HTR-8/SVneo (cell line): ENCODE results near the gene MTR.
"Not testable (repeated sequence)": the region's sequence is repeated elsewhere in the genome, so short reads cannot be mapped to it uniquely, and the experiment has no call there.

Experiments used
- DNase-seq: peaks from one replicate; pipeline ENCODE4 v3.0.0; 2011; ENCODE audit warnings: low spot score, mixed read lengths; ENCODE audit not compliant: insufficient read length
- FAIRE-seq: peaks from 2 replicates; lab custom pipeline; 2011; peaks lifted over from hg19 to GRCh38; lab: Jason Lieb, UNC

The MTR gene

DNA sequence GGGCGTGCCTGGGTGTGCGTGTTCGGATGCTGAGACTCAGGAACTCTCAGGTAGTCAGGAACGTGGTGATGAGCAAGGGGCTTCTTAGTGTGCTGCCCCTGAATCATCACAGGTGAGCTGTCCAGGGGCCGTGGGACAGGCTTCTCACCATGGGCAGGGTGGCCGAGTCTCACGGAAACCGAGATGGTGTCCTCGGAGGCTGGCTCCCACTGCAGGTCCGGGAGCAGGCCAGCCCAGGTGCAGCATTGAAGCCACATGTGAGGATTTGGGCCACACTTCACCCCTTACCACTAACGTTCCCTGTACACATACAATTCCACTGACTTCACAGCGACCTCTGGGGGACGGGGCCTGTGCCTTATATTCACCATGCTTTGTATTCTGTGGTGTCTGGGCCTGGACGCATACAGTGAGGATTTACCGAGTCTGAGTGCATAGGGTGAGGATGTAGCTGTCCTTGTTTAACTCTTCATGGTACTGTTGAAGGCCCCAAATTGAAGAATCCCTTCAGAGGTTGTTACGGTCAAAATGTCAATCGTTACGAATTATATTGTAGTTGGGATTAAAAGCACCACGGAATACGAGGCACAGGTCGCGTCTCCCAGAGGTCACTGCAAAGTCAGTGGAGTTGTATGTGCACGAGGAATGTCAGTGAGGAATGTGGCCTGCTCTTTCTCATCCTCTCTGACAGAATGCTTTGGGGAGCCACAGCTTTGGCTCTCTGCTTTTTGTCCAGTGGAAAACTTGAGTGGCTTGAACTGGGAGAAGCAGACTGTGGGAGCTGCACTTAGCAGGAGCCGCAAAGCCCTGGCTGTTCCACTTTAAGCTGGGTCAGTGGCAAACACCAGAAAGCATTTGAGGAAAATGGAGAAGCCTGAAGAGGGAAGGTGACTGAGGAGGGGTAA is 95.3 kb downstream of the MTR start:
- FAIRE-seq (no peak), DNase-seq (no peak)

DNA sequence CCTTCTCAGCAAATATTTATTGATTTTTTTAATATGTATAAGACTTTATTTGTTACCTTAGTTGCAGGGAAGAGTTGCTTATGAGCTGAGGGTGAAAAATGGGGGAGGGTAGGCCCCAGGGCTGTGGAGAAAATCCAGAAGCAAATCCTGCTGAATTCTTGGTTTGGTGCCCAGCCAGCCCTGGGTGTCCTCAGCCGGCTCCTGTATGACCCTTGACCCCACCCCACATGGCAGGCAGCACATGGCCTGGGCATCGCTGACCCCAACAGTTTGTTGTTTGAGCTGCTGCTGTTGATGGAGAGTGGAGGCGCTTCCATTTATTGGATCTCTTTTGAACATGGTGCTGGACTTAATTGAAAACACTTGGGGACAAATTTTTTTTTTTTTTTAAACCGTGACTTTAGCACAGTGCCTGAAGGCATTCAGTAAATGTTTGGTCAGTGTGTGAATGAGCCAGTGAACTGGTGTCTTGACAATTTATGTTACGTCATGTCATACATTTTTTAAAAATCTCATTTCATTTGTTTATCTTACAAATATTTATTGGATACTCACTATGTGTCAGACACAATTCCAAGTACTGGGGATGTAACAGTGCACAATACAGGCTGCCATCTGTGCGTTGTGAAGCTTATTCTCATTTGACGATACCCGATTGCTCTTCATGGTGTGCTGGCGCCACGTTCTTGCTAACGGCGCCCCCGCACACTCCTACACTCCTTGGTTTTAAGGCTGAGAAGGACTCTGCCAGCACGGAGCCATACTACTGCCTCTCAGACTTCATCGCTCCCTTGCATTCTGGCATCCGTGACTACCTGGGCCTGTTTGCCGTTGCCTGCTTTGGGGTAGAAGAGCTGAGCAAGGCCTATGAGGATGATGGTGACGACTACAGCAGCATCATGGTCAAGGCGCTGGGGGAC is 98.8 kb downstream of the MTR start:
- no peak for FAIRE-seq
- peak; percentile 27 for DNase-seq

DNA sequence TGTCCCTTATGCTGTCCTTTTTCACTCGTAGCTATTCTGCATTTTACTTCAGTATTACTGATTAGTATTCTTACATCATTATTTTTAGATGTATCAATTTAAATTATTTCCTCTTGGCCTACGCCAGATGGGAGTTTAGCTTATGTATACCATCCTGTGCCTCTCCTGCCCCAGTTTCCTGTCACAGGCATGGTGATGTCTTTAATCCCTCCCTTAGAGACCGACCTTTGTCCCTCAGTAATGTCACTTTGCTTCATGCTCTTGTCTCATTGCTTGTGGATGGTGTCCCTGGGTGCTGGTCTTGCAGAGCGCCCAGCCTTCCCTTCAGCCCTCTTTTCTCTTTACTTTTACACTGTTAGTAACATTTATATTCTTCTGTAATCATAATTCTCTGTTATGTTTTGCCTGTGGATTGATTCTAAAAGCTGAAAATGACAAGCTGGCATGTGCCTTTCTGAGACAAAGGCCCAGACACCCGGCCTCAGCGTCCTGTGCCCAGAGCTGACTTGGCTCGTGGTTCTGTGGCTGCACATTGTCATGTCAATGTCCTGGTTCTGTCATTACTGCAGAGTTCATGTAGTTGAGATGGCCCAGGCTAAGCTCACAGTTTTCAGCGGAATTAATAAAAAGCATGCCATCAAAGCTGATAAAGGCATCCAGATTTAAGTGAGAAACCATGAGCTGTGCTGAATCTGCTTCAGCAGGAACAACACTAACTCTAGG is 100.7 kb downstream of the MTR start:
- FAIRE-seq (no peak), DNase-seq (no peak)

DNA sequence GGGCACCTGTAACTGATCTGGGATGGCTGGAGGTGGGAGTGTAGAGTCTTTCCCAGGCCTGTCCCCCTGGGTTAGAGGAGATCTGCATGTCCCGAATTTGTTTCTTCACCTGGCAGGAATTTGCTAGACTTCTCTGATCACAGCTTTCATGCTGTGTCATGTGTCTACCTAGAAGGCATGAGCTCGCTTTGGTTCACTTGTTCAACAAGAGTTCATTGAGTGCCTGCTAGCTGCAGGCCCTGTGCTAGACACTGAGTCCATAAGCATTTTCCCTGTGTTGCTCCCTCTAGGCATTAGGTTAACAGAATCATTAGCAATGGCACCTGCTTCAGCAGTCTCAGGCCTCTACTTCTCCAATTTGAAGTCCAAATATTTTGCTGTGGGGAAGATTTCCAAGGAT is 101.6 kb downstream of the MTR start:
- no peak for FAIRE-seq
- DNase-seq: no peak

DNA sequence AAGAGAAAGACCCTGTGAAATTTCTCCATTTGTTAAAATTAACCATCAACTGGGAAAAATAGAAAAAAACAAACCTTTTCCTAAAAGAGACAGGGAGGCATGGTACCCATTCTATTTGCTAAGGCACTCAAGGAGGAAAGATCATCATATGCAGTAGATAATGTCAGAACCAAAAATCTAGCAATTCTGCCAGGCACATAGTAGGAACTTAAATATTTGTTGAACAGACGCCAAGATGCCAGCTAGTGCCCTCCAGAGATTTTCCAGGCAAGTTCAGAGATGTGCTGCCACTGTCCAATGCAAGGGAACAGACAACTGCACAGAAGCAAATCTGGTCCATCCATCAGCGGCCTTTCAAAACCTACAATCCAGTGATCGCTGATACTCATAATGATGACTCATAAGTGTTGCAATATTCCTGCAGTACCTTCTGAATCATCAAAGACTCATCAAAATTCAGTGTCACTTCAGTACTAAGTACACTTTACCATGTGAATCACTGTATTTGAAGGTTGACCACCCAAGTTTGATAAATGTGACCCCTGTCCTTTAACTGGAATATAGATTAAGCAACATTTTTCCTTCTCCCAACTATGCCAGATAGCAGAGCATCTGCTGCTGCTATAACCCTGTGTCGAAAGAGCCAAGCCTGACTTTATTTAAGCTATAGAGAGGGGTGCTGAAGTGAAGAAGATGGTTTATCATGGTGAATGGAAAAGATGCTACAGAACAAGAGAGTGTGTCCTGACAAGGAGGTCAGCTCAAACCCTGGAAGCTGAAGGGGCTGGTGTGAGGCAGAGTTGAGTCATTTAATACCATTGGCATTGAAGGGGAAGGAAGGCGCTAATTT is 110.0 kb downstream of the MTR start:
- DNase-seq (peak; percentile 80), FAIRE-seq (peak; percentile 42)

DNA sequence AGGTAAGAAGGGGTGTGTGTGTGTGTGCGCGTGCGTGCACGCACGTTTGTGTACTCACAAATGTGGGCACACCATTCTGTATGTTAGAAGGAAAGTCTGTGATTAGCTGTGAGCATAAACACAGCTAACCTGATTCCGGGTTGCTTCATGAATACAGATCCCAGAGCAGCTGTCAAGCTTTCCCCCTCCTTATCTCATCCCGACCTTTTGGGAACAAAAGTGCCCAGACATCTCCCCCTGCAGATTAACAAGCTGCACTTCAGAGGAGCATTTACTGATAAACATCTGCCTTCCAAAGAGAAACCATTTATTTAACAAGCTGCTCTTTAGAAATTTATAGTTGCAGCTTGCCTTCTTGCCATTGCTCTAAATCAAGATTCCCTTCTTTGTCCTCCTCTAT is 112.1 kb downstream of the MTR start:
- FAIRE-seq (no peak), DNase-seq (no peak)

DNA sequence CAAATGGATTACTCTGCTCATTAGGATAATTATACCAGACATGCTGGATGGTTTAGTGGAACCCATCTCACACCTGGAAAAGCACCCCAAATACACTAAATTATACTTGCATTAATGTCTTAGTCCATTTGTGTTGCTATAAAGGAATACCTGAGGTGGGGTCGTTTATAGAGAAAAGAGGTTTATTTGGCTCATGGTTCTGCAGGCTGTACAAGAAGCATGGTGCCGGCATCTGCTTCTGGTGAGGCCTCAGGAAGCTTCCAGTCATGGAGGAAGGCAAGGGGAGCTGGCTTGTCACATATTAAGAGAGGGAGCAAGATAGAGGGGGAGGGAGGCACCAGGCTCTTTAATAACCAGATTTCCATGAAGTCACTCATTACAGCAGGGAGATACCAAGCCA is 113.6 kb downstream of the MTR start:
- FAIRE-seq: no peak
- DNase-seq: no peak

DNA sequence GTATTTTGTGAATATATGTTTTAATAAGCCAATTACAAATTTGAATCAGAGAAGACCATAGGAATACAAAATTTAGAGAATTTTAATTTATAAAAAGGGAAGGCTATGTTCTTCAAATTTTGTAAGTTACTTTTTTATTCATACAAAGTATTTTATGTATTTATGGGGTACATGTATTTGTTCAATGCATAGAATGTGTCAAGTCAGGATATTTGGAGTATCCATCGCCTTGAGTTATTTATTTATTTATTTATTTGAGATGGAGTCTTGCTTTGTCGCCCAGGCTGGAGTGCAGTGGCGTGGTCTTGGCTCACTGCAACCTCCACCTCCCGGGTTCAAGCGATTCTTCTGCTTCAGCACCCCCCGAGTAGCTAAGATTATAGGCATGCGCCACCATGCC is 116.0 kb downstream of the MTR start:
- DNase-seq, FAIRE-seq: not testable (repeated sequence)

DNA sequence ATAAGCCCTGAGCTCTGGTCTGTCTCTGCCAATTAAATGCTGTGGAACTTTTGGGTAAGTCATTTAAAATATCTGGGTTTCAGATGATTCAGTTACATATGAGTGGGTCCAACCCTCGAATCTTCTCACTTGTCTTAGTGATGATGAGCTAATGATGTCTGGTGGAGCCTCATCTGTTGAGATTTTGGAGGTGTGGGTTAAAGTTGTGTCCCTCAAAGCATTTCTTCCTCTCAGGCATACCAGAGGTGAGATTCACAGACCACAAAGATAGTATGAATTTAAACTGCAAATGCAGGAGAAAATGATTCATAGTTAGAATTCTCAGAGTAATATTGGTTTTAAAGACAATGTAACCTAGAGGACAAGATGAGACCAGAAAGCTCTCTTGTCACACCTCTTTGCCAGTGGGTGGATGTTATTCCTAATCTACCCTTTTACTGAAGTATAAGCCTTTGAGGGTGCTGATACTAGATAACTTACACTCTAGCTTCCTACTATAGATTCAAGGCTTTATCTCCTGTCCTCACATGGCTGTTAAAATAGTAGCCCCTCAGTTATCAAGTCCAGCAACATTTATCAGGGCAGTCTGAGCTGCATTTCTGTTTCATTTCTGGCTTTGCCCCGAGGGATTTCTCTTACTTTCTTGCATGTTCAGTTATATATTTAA is 118.4 kb downstream of the MTR start:
- DNase-seq (no peak), FAIRE-seq (no peak)

DNA sequence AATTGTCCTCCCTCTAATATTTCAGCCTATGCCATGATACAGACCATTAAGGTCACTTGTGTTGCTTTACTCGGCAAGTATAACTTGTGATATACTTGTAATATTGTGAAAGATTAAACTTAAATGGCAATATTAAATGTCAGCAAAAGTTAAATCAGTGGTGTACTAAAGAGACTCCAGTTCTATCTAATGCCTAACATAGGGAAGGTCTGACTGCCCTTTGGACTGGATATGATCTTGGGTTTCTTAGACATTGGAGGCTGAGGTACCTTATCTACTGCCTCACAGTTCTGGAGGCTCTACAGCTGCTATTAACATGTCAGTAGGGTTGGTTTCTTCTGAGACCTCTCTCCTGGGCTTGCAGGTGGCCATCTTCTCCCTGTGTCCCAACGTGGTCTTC is 119.3 kb downstream of the MTR start:
- FAIRE-seq: no peak
- DNase-seq: no peak

DNA sequence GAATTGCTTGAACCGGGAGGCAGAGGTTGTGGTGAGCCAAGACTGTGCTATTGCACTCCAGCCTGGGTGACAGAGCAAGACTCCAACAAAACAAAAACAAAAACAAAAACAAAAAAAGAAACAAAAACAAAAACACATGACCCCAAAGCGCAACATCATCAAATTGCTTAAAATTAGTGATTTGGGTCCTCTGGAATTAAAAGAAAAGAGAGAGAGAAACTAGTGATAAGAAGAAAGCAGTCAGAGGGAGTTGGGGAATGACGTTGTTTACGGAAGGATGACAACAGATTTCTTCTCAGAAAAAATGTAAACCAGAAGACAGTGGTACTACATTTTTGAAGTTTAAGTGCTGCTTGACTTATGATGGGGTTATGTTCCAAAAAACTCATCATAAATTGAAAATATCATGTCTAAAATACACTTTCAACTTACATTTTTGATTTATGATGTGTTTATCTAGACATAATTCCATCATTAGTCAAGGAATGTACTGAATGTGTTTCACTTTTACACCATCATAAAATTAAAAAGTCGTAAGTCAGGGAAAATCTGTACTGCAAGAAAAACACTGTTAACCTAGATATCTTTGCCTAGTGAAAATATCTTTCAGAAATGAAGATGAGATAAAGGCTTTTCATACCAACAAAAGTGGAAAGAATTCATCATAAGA is 121.2 kb downstream of the MTR start:
- DNase-seq: no peak
- no peak for FAIRE-seq

DNA sequence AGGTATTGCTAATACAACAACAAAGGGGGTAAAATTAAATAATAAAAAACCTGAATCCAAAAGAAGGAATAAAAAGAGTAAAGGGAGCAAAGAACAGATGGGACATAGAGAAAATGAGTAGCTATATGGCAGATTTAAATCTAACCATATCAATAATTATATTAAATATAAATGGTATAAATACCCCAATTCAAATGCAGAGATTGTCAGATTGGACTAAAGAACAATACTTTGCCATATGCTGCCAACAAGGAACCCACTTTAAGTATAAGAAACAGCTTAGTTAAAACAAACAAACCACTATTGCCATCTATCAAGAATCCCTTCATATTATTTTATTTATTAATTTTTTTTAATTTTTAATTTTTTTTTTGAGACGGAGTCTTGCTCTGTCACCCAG is 122.4 kb downstream of the MTR start:
- DNase-seq (no peak), FAIRE-seq (no peak)

DNA sequence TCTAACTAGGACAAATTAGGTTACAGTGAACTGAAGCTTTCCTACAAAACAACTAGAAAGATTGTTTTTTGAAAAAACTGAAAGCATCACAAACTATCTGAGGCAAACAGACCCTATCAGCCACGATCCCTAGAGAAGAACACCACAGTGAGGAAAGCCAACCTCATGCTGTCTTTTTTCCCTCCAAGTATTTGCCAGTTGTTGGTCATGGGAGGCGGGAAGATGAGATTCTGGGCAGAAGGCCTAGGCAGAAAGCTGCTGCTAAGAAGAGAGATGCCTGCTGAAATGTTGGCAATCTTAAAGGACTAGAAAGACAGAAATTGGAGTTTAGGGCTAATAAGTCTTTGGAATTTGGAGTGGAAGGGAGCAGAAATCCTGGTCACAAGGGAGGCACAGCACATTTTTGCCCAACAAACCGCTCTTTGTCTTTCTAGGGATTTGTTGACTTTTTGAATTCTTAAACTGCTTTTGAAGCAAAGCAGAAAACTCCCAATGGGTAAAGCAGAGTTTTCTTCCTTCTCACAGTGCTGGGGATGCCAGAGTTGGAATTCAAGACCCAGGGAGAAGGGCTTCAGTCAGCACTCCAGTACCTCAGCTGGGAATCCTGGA is 125.3 kb downstream of the MTR start:
- FAIRE-seq (no peak), DNase-seq (no peak)

DNA sequence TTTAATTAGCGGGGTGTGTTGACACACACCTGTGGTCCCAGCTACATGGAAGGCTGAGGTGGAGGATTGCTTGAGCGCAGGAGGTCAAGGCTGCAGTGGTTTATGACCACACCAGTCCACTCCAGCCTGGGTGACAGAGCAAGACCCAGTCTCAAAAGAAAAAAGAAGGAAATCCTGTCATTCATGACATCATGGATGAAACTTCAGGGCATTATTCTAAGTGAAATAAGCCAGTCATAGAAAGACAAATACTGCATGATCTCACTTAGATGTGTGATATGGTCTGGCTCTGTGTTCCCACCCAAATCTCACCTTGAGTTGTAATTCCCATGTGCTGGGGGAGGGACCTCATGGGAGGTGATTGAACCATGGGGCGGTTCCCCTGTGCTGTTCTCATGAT is 126.5 kb downstream of the MTR start:
- no peak for DNase-seq
- no peak for FAIRE-seq

DNA sequence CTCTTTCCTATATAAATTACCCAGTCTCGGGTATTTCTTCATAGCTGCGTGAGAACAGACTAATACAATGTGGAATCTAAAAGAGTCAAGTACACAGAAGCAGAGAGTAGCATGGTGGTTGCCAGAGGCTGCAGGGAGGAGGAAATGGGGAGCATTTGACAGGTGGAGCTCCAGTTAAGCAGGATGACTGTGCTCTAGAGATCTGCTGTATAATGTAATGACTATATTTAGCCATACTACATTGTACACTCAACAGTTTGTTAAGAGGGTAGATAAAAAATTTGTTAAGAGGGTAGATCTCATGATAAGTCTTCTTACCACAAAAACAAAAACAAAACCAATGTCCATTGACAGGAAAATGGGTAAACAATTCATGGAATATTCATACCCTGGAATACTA is 127.1 kb downstream of the MTR start:
- FAIRE-seq: no peak
- no peak for DNase-seq

DNA sequence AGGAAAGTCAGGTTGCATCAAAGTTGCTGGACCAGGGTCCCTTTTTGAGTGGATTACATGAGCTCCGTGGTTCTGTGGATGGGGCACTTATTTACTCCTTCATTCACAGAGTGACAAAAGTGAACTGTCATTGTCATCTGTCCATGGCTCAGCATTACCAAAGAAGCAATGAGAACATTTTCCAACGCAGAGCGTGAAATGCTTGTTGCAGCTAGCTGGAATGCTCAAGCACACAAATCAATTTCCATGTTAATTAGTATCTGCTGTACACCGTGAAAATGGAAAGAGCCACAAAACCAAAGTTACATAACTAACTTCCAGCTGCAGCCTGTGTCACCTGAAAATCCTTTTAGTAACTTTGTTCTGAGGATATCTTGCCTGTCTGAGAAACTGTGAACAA is 130.3 kb downstream of the MTR start:
- no peak for FAIRE-seq
- DNase-seq: no peak

DNA sequence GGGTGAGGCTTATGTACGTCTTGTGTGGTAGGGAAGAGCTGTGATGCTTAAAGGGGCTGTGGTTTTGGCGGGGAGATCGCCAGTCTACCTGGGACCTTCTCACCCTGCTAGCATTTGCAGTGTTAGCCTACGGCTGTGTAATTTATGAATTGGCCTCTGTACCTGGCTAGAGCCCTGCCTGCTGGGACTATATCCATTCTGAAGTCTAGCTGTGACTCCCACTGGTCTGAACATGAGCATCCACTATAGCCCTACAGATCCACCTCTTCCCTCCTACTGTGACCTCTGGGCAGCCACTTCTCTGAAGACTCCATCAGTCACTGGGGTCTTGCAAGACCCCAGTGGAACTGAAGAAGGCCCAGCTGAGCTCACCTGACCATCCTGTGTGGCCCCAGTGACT is 135.4 kb downstream of the MTR start:
- no peak for FAIRE-seq

DNA sequence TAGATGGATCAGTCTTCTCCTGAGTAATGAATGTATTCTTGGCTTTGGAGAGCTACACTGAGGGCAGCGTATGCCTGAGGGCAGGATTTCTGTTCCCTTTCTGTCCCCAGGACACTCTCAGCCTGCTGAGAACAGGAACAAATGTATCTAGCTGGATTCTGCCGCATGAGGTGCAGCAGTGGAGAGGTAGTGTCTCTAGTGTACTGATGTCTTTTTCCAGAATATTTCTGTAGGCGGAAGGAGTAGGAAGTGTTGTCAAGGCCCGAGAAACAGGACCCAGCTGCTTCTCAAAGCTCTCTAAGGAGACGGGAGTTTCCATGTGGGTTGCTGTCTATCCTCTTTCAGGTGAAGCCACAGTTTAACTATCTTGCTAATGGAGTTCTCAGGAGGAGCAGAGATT is 143.7 kb downstream of the MTR start:
- no peak for DNase-seq
- no peak for FAIRE-seq

More for the DNA sequence above, 135.4 kb downstream of the MTR start:
- no peak for DNase-seq
